ENCODE measurements around the gene EEFSEC. TPM values are rescaled to one million over a fixed set of nuclear protein-coding genes. Genes with fewer than 3 reads are reported as not detected.

The EEFSEC gene
- total RNA-seq, 1 donor from 2014 or later = 24.6 TPM

GRCh38 chr3:128247666-128248409, 94.6 kb downstream of the EEFSEC start:
- intact Hi-C loops (cut with DNase I) = no loop called here
- peak in 1 of 2 donors; percentile 22 for DNase-seq (ENCODE audit: extremely low spot score in 2 of 2)
- Histone ChIP-seq H3K4me3 (no peak overlapping the region), H3K27me3 (no peaks in the 10 kb centered on the region), H3K27ac (no peak overlapping the region), H3K4me1 (peaks cover 10% of the 10 kb centered on the region), H3K36me3 (peaks cover 0 to 16% of the 10 kb centered on the region in 2 donors), H3K9me3 (no peaks in the 10 kb centered on the region)
- TF ChIP-seq POLR2AphosphoS5 (IDR thresholded peaks at IDR 0.05; ENCODE audit: insufficient read depth in 1 of 2, low read depth in 1 of 2) (no peak), POLR2A (IDR thresholded peaks at IDR 0.05) (no peak), CTCF (IDR thresholded peaks at IDR 0.05) (no peak)

GRCh38 chr3:128252083-128252482, 98.8 kb downstream of the EEFSEC start:
- Histone ChIP-seq H3K27me3 (no peaks in the 10 kb centered on the region), H3K9me3 (no peaks in the 10 kb centered on the region), H3K27ac (no peak overlapping the region), H3K4me1 (no peaks in the 10 kb centered on the region), H3K4me3 (no peak overlapping the region), H3K36me3 (peaks cover 0 to 11% of the 10 kb centered on the region in 2 donors)
- intact Hi-C loops (cut with DNase I) = no loop called here
- no peak for DNase-seq (ENCODE audit: extremely low spot score in 2 of 2)
- TF ChIP-seq POLR2A (IDR thresholded peaks at IDR 0.05) (no peak), POLR2AphosphoS5 (IDR thresholded peaks at IDR 0.05; ENCODE audit: insufficient read depth in 1 of 2, low read depth in 1 of 2) (no peak), CTCF (IDR thresholded peaks at IDR 0.05) (no peak)

GRCh38 chr3:128253150-128253549, 99.9 kb downstream of the EEFSEC start:
- H3K4me1 ChIP-seq = no peaks in the 10 kb centered on the region
- H3K36me3 ChIP-seq = peaks cover 0 to 7% of the 10 kb centered on the region in 2 donors
- no peak for TF ChIP-seq CTCF (IDR thresholded peaks at IDR 0.05)
- no peak for TF ChIP-seq POLR2AphosphoS5 (IDR thresholded peaks at IDR 0.05; ENCODE audit: insufficient read depth in 1 of 2, low read depth in 1 of 2)
- TF ChIP-seq POLR2A (IDR thresholded peaks at IDR 0.05) = no peak
- intact Hi-C loops (cut with DNase I) = no loop called here
- H3K4me3 ChIP-seq = no peak overlapping the region
- no peaks in the 10 kb centered on the region for H3K27me3 ChIP-seq
- no peak for DNase-seq (ENCODE audit: extremely low spot score in 2 of 2)
- no peaks in the 10 kb centered on the region for H3K9me3 ChIP-seq
- H3K27ac ChIP-seq = no peak overlapping the region

- peaks cover 0 to 7% of the 10 kb centered on the region in 2 donors for H3K36me3 ChIP-seq
- H3K27ac ChIP-seq = no peak overlapping the region
- no peak overlapping the region for H3K4me3 ChIP-seq
- no peaks in the 10 kb centered on the region for H3K4me1 ChIP-seq
- H3K27me3 ChIP-seq = no peaks in the 10 kb centered on the region
- intact Hi-C loops (cut with DNase I) = no loop called here
- DNase-seq (ENCODE audit: extremely low spot score in 2 of 2) = no peak
- no peaks in the 10 kb centered on the region for H3K9me3 ChIP-seq
- no peak for TF ChIP-seq POLR2AphosphoS5 (IDR thresholded peaks at IDR 0.05; ENCODE audit: insufficient read depth in 1 of 2, low read depth in 1 of 2)
These were observed 100.8 kb downstream of the EEFSEC start for GRCh38 chr3:128254066-128254590.

- DNase-seq (ENCODE audit: extremely low spot score in 2 of 2) = no peak
- intact Hi-C loops (cut with DNase I) = no loop called here
- Histone ChIP-seq H3K27ac (no peak overlapping the region), H3K36me3 (no peaks in the 10 kb centered on the region), H3K4me1 (no peaks in the 10 kb centered on the region), H3K27me3 (no peaks in the 10 kb centered on the region), H3K4me3 (no peak overlapping the region), H3K9me3 (no peaks in the 10 kb centered on the region)
- no peak for TF ChIP-seq CTCF (IDR thresholded peaks at IDR 0.05)
- no peak for TF ChIP-seq POLR2A (IDR thresholded peaks at IDR 0.05)
- no peak for TF ChIP-seq POLR2AphosphoS5 (IDR thresholded peaks at IDR 0.05; ENCODE audit: insufficient read depth in 1 of 2, low read depth in 1 of 2)
These were observed 101.7 kb downstream of the EEFSEC start for GRCh38 chr3:128254967-128255366.
